ENCODE results near the gene CCDC159. TPM values are rescaled to one million over a fixed set of nuclear protein-coding genes. Genes with fewer than 3 reads are reported as not detected.

Gene CCDC159
- total and polyA plus RNA-seq, 2 of the 13 experiments (the other 11 are each of a cell fraction or from before 2014, with no cell fraction given): 1.7 to 6.3 TPM

GRCh38 chr19:11356676-11357550 lies 10.6 kb downstream of the CCDC159 start:
- intact Hi-C loops (cut with micrococcal nuclease; ENCODE audit: unreplicated experiment) (no loop called here), in situ Hi-C loops (cut with HindIII; ENCODE audit: extremely low pct_ligation_motif_present, low pct_unique_long_range_greater_than_20kb) (no loop called here)
- Histone ChIP-seq H2AFZ (ENCODE audit: low read length) (no peak overlapping the region), H3K27me3 (ENCODE audit: control insufficient read depth in 1 of 2, insufficient read depth in 2 of 2, low read length in 2 of 2) (no peaks in the 10 kb centered on the region), H3K27ac (ENCODE audit: extremely low read length, insufficient read depth, low read length) (no peak overlapping the region), H3K9ac (ENCODE audit: insufficient read depth, low read depth, low read length) (no peak overlapping the region), H3K4me2 (ENCODE audit: low read depth, low read length) (no peak overlapping the region), H3K36me3 (replicated peaks in 1 of 2; ENCODE audit: control insufficient read depth in 1 of 2, insufficient read depth in 2 of 2, low read length in 2 of 2) (no peaks in the 10 kb centered on the region), H3K79me2 (ENCODE audit: insufficient read depth, low read length) (no peaks in the 10 kb centered on the region), H3K9me3 (ENCODE audit: low read length) (no peaks in the 10 kb centered on the region), H4K20me1 (ENCODE audit: insufficient read depth, low read length) (no peaks in the 10 kb centered on the region), H3K4me1 (ENCODE audit: insufficient read depth, low read length) (peaks cover 10% of the 10 kb centered on the region), H3K4me3 (replicated peaks in 1 of 3; ENCODE audit: insufficient read depth in 1 of 3, low read depth in 2 of 3, low read length in 3 of 3) (no peak overlapping the region)
- ChIA-PET POLR2A (interaction anchor here (1.5 kb wide), 1 partner anchor 18 kb away, joined by 4 read pairs; the partner anchor contains the start of gene SWSAP1), CTCF (ENCODE audit: low intra/inter-chr PET ratio, low total read pairs) (no interaction called here)
- TF ChIP-seq FOXO4 (CRISPR knock-in tag; conservative IDR thresholded peaks at IDR 0.05) (0 out of 2 replicates have a peak, but pooled peaks have one; percentile 60), ZNF629 (CRISPR knock-in tag; conservative IDR thresholded peaks at IDR 0.05) (peak; percentile 71), MTA1 (CRISPR knock-in tag; IDR thresholded peaks at IDR 0.05; ENCODE audit: borderline replicate concordance) (0 out of 2 replicates have a peak, but pooled peaks have one; percentile 20), ZFP36 (IDR thresholded peaks at IDR 0.05; ENCODE audit: borderline replicate concordance, low read depth, low read length, partially characterized antibody) (no peak), NKX3-1 (CRISPR knock-in tag; IDR thresholded peaks at IDR 0.05) (no peak), SMARCE1 (IDR thresholded peaks at IDR 0.05; ENCODE audit: borderline replicate concordance) (no peak), HNRNPL (IDR thresholded peaks at IDR 0.05; ENCODE audit: low read depth, low read length) (0 out of 2 replicates have a peak, but pooled peaks have one; percentile 29)
- WGBS (ENCODE audit: low lambda C conversion rate): 92% methylated on average over 9 of the region's 11 CpGs
- no TSS peak for BruUV-seq (replicated peaks)
- no peak for ATAC-seq
- DNase-seq (ENCODE audit: low spot score): no peak
- FAIRE-seq: no peak
